Measurements from ENCODE around the gene PBX3. TPM values are rescaled to one million over a fixed set of nuclear protein-coding genes. Genes with fewer than 3 reads are reported as not detected.

Gene PBX3
- total and polyA plus RNA-seq, 4 donors = 7.3 to 18.9 (median 11.1) TPM

- 87% methylated on average over 2 of the region's 2 CpGs for WGBS
- Histone ChIP-seq H3K9me3 (ENCODE audit: control insufficient read depth in 4 of 4, low read length in 3 of 4) (no peaks in the 10 kb centered on the region), H3K4me3 (ENCODE audit: low read depth in 1 of 3, low read length in 3 of 3) (no peak overlapping the region), H3K27me3 (ENCODE audit: control insufficient read depth in 4 of 4, insufficient read depth in 4 of 4, low read length in 3 of 4) (no peaks in the 10 kb centered on the region), H3K4me1 (ENCODE audit: control insufficient read depth in 4 of 4, insufficient read depth in 4 of 4, low read length in 3 of 4) (peaks cover 0 to 2% (median under 1%) of the 10 kb centered on the region in 4 donors), H3K36me3 (ENCODE audit: control insufficient read depth in 4 of 4, insufficient read depth in 3 of 4, low read depth in 1 of 4, low read length in 3 of 4) (no peaks in the 10 kb centered on the region), H3K9ac (ENCODE audit: low read depth in 1 of 2, low read length in 2 of 2) (no peak overlapping the region), H3K27ac (ENCODE audit: low read depth in 1 of 2, low read length in 2 of 2) (no peak overlapping the region)
- no peak for DNase-seq (ENCODE audit: low spot score)
- TF ChIP-seq YY1 (IDR thresholded peaks at IDR 0.05) = no peak
- TF ChIP-seq MAX (IDR thresholded peaks at IDR 0.05) = no peak
- TF ChIP-seq SP1 (IDR thresholded peaks at IDR 0.05) = no peak
- no peak for TF ChIP-seq RXRA (IDR thresholded peaks at IDR 0.05)
- no peak for TF ChIP-seq ZBTB33 (IDR thresholded peaks at IDR 0.05)
- TF ChIP-seq HNF4G (IDR thresholded peaks at IDR 0.05) = no peak
- no peak for TF ChIP-seq NR2F2 (IDR thresholded peaks at IDR 0.05)
- TF ChIP-seq CTCF (IDR thresholded peaks at IDR 0.05; ENCODE audit: low read depth, low read length, missing input control) = no peak
Measured at GRCh38 chr9:125803526-125803925, 56.4 kb downstream of the PBX3 start.

- DNase-seq (ENCODE audit: low spot score) = no peak
- Histone ChIP-seq H3K27me3 (ENCODE audit: control insufficient read depth in 4 of 4, insufficient read depth in 4 of 4, low read length in 3 of 4) (no peaks in the 10 kb centered on the region), H3K9me3 (ENCODE audit: control insufficient read depth in 4 of 4, low read length in 3 of 4) (no peaks in the 10 kb centered on the region), H3K36me3 (ENCODE audit: control insufficient read depth in 4 of 4, insufficient read depth in 3 of 4, low read depth in 1 of 4, low read length in 3 of 4) (no peaks in the 10 kb centered on the region), H3K4me1 (ENCODE audit: control insufficient read depth in 4 of 4, insufficient read depth in 4 of 4, low read length in 3 of 4) (no peaks in the 10 kb centered on the region), H3K27ac (ENCODE audit: low read depth in 1 of 2, low read length in 2 of 2) (no peak overlapping the region), H3K4me3 (ENCODE audit: low read depth in 1 of 3, low read length in 3 of 3) (no peak overlapping the region), H3K9ac (ENCODE audit: low read depth in 1 of 2, low read length in 2 of 2) (no peak overlapping the region)
- no peak for TF ChIP-seq HNF4G (IDR thresholded peaks at IDR 0.05)
- TF ChIP-seq ZBTB33 (IDR thresholded peaks at IDR 0.05) = no peak
- TF ChIP-seq RAD21 (IDR thresholded peaks at IDR 0.05) = no peak
- no peak for TF ChIP-seq TAF1 (conservative IDR thresholded peaks at IDR 0.05)
- TF ChIP-seq RXRA (IDR thresholded peaks at IDR 0.05) = no peak
- no peak for TF ChIP-seq FOXA1 (IDR thresholded peaks at IDR 0.05)
- TF ChIP-seq FOXA2 (IDR thresholded peaks at IDR 0.05) = no peak
- TF ChIP-seq ATF3 (IDR thresholded peaks at IDR 0.05) = no peak
- no peak for TF ChIP-seq YY1 (IDR thresholded peaks at IDR 0.05)
- 95% methylated on average over 2 of the region's 2 CpGs for WGBS
Measured at GRCh38 chr9:125805057-125805456, 57.9 kb downstream of the PBX3 start.
